GM12878 (cell line): ENCODE data around the gene C16orf90. TPM values are rescaled to one million over a fixed set of nuclear protein-coding genes. Genes with fewer than 3 reads are reported as not detected.

Experiments
- ATAC-seq: fragments of 200-7000 bp; cut with Tn5 transposase; 3 replicates; pipeline ENCODE4 v1.9.1; 2020; ENCODE audit warnings: mild to moderate bottlenecking, moderate library complexity
- BruUV-seq: library from RNA; stranded (reverse); fragments of 400-500 nt; replicated peaks from 2 replicates; lab custom pipeline; 2021; lab: Mats Ljungman, UMichigan
- CTCF ChIA-PET: fragments of 300-600 bp; sonication (Branson Sonifier 250); formaldehyde crosslinking; extraction: SDS; loops from one replicate; lab custom pipeline; 2021; ENCODE audit warnings: inconsistent platforms; lab: Yijun Ruan, JAX
- POLR2A ChIA-PET: fragments of 350-600 bp; formaldehyde crosslinking; extraction: SDS; loops from one replicate; lab custom pipeline; 2021; ENCODE audit warnings: inconsistent platforms; lab: Charles Lee
- RAD21 ChIA-PET: fragments of 300-600 bp; sonication (Branson Sonifier 250); formaldehyde crosslinking; loops from one replicate; lab custom pipeline; 2023; ENCODE audit warnings: antibody characterized with exemption; ENCODE audit not compliant: unreplicated experiment; lab: Charles Lee
- SMC1A ChIA-PET: fragments of 300-600 bp; sonication (Branson Sonifier 250); formaldehyde crosslinking; loops from one replicate; lab custom pipeline; 2023; ENCODE audit not compliant: unreplicated experiment, uncharacterized antibody; lab: Charles Lee
- DNase-seq: peaks from one replicate; pipeline ENCODE4 v3.0.0-alpha.2; 2011; ENCODE audit warnings: low read depth, low spot score
- FAIRE-seq: peaks from 3 replicates; lab custom pipeline; 2011; peaks lifted over from hg19 to GRCh38; lab: Jason Lieb, UNC
- H2AFZ ChIP-seq: 2 replicates; pipeline ENCODE4 v1.6.0; 2011; ENCODE audit warnings: low read depth, low read length, control low read depth; ENCODE audit not compliant: control insufficient read depth
- H3K27ac ChIP-seq: 2 replicates; pipeline ENCODE4 v1.5.1; 2011; ENCODE audit warnings: control low read depth; ENCODE audit not compliant: control insufficient read depth, insufficient read depth
- H3K27me3 ChIP-seq, 2 experiments: replicated peaks in 1 of 2; 2 replicates each; pipeline versions ENCODE4 v1.6.0 to v1.6.1; 2011; ENCODE audit warnings: low read length in 1 of 2; ENCODE audit not compliant: control insufficient read depth in 2 of 2, insufficient read depth in 2 of 2
- H3K36me3 ChIP-seq, 2 experiments: 2 replicates each; pipeline ENCODE4 v1.5.1; 2011; ENCODE audit warnings: low read length in 1 of 2; ENCODE audit not compliant: control insufficient read depth in 2 of 2, insufficient read depth in 2 of 2
- H3K4me1 ChIP-seq: 2 replicates; pipeline ENCODE4 v1.6.1; 2011; ENCODE audit warnings: mild to moderate bottlenecking, low read length, moderate library complexity, mixed read lengths; ENCODE audit not compliant: control insufficient read depth, insufficient read depth
- H3K4me2 ChIP-seq: 2 replicates; pipeline ENCODE4 v1.6.0; 2011; ENCODE audit warnings: control low read depth; ENCODE audit not compliant: control insufficient read depth, insufficient read depth
- H3K4me3 ChIP-seq: fragments of 200-600 bp; sonication (generic); 2 replicates; pipeline ENCODE4 v1.5.1; 2016
- H3K79me2 ChIP-seq: 2 replicates; pipeline ENCODE4 v1.6.0; 2011; ENCODE audit warnings: low read length; ENCODE audit not compliant: control insufficient read depth, insufficient read depth
- H3K9ac ChIP-seq: 2 replicates; pipeline ENCODE4 v1.8.0; 2011; ENCODE audit warnings: low read length, control low read depth, mixed read lengths; ENCODE audit not compliant: control insufficient read depth, insufficient read depth
- H3K9me3 ChIP-seq: replicated peaks from 3 replicates; pipeline ENCODE4 v1.5.1; 2011; ENCODE audit warnings: mild to moderate bottlenecking, low read length; ENCODE audit not compliant: control insufficient read depth, insufficient read depth
- H4K20me1 ChIP-seq: 2 replicates; pipeline ENCODE4 v1.6.0; 2011; ENCODE audit not compliant: control insufficient read depth, insufficient read depth
- ETV6 ChIP-seq, 2 experiments: fragments of 450-650 bp in 1 of 2; IDR thresholded peaks in 1 of 2; conservative IDR thresholded peaks in 1 of 2; 2 replicates each; pipeline ENCODE4 v1.6.1; 2014; ENCODE audit warnings: antibody characterized with exemption in 1 of 2, borderline replicate concordance in 1 of 2, low read depth in 1 of 2, mild to moderate bottlenecking in 1 of 2, moderate library complexity in 1 of 2
- SIX5 ChIP-seq: IDR thresholded peaks from 2 replicates; pipeline ENCODE4 v1.6.1; 2011; ENCODE audit warnings: mild to moderate bottlenecking, low read depth, low read length, moderate library complexity; ENCODE audit not compliant: severe bottlenecking
- WGBS: methylation state at CpG from one replicate; pipeline ENCODE4 v1.1.6; 2016; ENCODE audit warnings: low lambda C conversion rate; ENCODE audit not compliant: insufficient replicate concordance, insufficient coverage; ENCODE audit errors: missing lambda C conversion rate; 5-methylcytosine and 5-hydroxymethylcytosine counted together
- in situ Hi-C: fragments of 300-500 bp; cut with MboI; formaldehyde crosslinking; loops from 9 replicates; pipeline ENCODE4 v1.14.3; 2018; ENCODE audit warnings: mixed read lengths
- intact Hi-C: fragments of 100-400 bp; cut with micrococcal nuclease; formaldehyde crosslinking; loops from one replicate; pipeline ENCODE4 v1.14.2; 2022; ENCODE audit not compliant: unreplicated experiment
- polyA plus RNA-seq, 11 experiments: library from polyadenylated mRNA; depleted of rRNA in 4 of 11; unstranded in 6 of 11; stranded (reverse) in 5 of 11; fragments of >200 nt; fragmentation: Nextera tagmentation in 4 of 11; fragmentation: Illumina TruSeq in 1 of 11; extraction: Ambion mirVana in 4 of 11; extraction: Trizol in 1 of 11; gene quantifications; 1 replicate in 1 of 11; 2 replicates in 10 of 11; pipeline versions ENCODE4 v1.2.1 to v1.2.3, GENCODE V29; 2011 to 2016; ENCODE audit warnings: inconsistent platforms in 2 of 11, missing spikeins in 2 of 11, low read depth in 1 of 11
- total RNA-seq, 4 experiments: library from RNA; depleted of rRNA in 3 of 4; stranded (reverse); fragments of >200 nt in 3 of 4; fragmentation: Illumina TruSeq in 1 of 4; extraction: Trizol in 1 of 4; gene quantifications; 2 replicates each; pipeline versions ENCODE4 v1.2.1 to v1.2.3, GENCODE V29; 2013 to 2021
- TF ChIP-seq, protein P1 (sequence below): fragments of 150-350 bp; IDR thresholded peaks from 2 replicates; pipeline ENCODE4 v1.6.1; 2014; ENCODE audit warnings: mild to moderate bottlenecking, low read depth, low read length
- TF ChIP-seq, protein P2 (sequence below): fragments of 450-650 bp; formaldehyde crosslinking; IDR thresholded peaks from 2 replicates; pipeline ENCODE4 v1.5.0; 2022; ENCODE audit warnings: mild to moderate bottlenecking, missing genetic modification characterization
- TF ChIP-seq, protein P3 (sequence below): fragments of 450-650 bp; IDR thresholded peaks from 2 replicates; pipeline ENCODE4 v1.6.1; 2017; ENCODE audit warnings: antibody characterized with exemption, mild to moderate bottlenecking, moderate library complexity

The C16orf90 gene
- total and polyA plus RNA-seq, 10 of the 15 experiments (the other 5 are each of a cell fraction or from before 2014, with no cell fraction given), result not detected

DNA sequence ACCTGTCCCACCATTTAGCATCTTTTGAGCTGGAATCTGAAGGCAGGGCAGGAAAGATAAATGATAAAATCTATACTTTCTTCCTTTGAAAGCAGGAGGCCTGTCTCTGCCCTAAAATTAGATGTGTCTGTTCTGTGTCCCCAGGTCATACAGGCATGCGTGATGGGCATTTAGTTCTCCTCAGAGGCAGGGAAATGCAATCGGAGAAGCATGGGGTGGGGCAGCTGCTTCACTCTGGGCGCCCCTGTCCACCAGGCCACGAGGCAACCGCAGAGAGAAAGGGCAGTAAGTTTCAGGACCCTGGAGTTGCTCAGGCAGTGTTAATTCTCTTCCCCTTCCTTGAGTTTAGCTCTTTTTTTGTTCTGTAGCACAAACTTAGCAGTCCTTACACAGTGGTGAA, 30.7 kb upstream of the C16orf90 start:
- no peak for DNase-seq
- intact Hi-C loops, result no loop called here
- no peak overlapping the region for H3K27ac ChIP-seq
- RAD21 ChIA-PET, result interaction anchor here (1.5 kb wide), 1 partner anchor 397 kb away, joined by 3 read pairs; no protein-coding TSS in a partner anchor
- CTCF ChIA-PET, result interaction anchor here (0.9 to 1.2 kb wide), 3 partner anchors 12 to 728 kb away, joined by 3 to 4 read pairs (median 3); no protein-coding TSS in a partner anchor
- TF ChIP-seq ETV6 (conservative IDR thresholded peaks at IDR 0.05 in 1 of 2, IDR thresholded peaks at IDR 0.05 in 1 of 2; ENCODE audit: borderline replicate concordance in 1 of 2, low read depth in 1 of 2) (no peak), SIX5 (no peak)
- TF ChIP-seq, protein P1, sequence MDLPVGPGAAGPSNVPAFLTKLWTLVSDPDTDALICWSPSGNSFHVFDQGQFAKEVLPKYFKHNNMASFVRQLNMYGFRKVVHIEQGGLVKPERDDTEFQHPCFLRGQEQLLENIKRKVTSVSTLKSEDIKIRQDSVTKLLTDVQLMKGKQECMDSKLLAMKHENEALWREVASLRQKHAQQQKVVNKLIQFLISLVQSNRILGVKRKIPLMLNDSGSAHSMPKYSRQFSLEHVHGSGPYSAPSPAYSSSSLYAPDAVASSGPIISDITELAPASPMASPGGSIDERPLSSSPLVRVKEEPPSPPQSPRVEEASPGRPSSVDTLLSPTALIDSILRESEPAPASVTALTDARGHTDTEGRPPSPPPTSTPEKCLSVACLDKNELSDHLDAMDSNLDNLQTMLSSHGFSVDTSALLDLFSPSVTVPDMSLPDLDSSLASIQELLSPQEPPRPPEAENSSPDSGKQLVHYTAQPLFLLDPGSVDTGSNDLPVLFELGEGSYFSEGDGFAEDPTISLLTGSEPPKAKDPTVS, result no peak
- no peak for FAIRE-seq
- H4K20me1 ChIP-seq, result no peaks in the 10 kb centered on the region
- no peak overlapping the region for H3K4me3 ChIP-seq
- in situ Hi-C loops, result no loop called here
- 70% methylated on average over 5 of the region's 5 CpGs for WGBS
- BruUV-seq, result no TSS peak
- H3K27me3 ChIP-seq, result no peaks in the 10 kb centered on the region
- no peak overlapping the region for H3K4me2 ChIP-seq
- no peaks in the 10 kb centered on the region for H3K9me3 ChIP-seq
- no peak for ATAC-seq
- no peaks in the 10 kb centered on the region for H3K79me2 ChIP-seq
- POLR2A ChIA-PET, result no interaction called here
- H3K36me3 ChIP-seq, result no peaks in the 10 kb centered on the region
- no peak overlapping the region for H2AFZ ChIP-seq
- no peak overlapping the region for H3K9ac ChIP-seq
- H3K4me1 ChIP-seq, result no peaks in the 10 kb centered on the region
- SMC1A ChIA-PET, result interaction anchor here (0.6 kb wide), 1 partner anchor 350 kb away, joined by 3 read pairs; no protein-coding TSS in a partner anchor

DNA sequence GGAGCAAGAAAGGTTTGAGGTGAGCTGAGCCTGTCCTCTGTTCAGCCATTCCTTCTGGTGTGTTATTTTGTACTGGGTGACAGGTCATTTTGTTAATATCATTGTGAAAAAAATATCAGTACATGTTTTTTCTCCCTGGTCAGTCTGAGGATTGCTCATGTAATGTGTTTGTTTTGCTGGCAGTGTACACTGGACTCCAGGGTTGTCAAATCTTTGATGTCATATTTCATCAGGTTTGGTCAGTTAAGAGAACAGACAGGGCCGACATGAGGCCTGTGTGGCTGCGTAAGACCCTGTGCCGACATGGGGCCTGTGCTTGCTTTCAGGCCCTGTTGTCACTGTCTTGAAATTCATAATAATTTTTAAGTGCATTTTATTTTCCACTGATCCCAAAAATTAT, 28.0 kb upstream of the C16orf90 start:
- ChIA-PET RAD21 (no interaction called here), CTCF (interaction anchor here (0.6 to 1.0 kb wide), 2 partner anchors 103 to 240 kb away, joined by 3 read pairs; no protein-coding TSS in a partner anchor), POLR2A (no interaction called here), SMC1A (interaction anchor here (0.6 to 2.1 kb wide), 2 partner anchors 13 to 113 kb away, joined by 3 to 7 read pairs; no protein-coding TSS in a partner anchor)
- intact Hi-C loops, result no loop called here
- BruUV-seq, result no TSS peak
- ATAC-seq (no peak), DNase-seq (no peak), FAIRE-seq (no peak)
- Histone ChIP-seq H4K20me1 (no peaks in the 10 kb centered on the region), H3K36me3 (no peaks in the 10 kb centered on the region), H3K4me2 (no peak overlapping the region), H3K4me1 (no peaks in the 10 kb centered on the region), H3K9ac (no peak overlapping the region), H3K27ac (no peak overlapping the region), H2AFZ (no peak overlapping the region), H3K27me3 (no peaks in the 10 kb centered on the region), H3K9me3 (no peaks in the 10 kb centered on the region), H3K4me3 (no peak overlapping the region), H3K79me2 (no peaks in the 10 kb centered on the region)
- in situ Hi-C loops, result no loop called here
- 94% methylated on average over 3 of the region's 3 CpGs for WGBS
- TF ChIP-seq, protein P2, sequence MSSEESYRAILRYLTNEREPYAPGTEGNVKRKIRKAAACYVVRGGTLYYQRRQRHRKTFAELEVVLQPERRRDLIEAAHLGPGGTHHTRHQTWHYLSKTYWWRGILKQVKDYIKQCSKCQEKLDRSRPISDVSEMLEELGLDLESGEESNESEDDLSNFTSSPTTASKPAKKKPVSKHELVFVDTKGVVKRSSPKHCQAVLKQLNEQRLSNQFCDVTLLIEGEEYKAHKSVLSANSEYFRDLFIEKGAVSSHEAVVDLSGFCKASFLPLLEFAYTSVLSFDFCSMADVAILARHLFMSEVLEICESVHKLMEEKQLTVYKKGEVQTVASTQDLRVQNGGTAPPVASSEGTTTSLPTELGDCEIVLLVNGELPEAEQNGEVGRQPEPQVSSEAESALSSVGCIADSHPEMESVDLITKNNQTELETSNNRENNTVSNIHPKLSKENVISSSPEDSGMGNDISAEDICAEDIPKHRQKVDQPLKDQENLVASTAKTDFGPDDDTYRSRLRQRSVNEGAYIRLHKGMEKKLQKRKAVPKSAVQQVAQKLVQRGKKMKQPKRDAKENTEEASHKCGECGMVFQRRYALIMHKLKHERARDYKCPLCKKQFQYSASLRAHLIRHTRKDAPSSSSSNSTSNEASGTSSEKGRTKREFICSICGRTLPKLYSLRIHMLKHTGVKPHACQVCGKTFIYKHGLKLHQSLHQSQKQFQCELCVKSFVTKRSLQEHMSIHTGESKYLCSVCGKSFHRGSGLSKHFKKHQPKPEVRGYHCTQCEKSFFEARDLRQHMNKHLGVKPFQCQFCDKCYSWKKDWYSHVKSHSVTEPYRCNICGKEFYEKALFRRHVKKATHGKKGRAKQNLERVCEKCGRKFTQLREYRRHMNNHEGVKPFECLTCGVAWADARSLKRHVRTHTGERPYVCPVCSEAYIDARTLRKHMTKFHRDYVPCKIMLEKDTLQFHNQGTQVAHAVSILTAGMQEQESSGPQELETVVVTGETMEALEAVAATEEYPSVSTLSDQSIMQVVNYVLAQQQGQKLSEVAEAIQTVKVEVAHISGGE (CRISPR knock-in tag), result no peak
- TF ChIP-seq, protein P3, sequence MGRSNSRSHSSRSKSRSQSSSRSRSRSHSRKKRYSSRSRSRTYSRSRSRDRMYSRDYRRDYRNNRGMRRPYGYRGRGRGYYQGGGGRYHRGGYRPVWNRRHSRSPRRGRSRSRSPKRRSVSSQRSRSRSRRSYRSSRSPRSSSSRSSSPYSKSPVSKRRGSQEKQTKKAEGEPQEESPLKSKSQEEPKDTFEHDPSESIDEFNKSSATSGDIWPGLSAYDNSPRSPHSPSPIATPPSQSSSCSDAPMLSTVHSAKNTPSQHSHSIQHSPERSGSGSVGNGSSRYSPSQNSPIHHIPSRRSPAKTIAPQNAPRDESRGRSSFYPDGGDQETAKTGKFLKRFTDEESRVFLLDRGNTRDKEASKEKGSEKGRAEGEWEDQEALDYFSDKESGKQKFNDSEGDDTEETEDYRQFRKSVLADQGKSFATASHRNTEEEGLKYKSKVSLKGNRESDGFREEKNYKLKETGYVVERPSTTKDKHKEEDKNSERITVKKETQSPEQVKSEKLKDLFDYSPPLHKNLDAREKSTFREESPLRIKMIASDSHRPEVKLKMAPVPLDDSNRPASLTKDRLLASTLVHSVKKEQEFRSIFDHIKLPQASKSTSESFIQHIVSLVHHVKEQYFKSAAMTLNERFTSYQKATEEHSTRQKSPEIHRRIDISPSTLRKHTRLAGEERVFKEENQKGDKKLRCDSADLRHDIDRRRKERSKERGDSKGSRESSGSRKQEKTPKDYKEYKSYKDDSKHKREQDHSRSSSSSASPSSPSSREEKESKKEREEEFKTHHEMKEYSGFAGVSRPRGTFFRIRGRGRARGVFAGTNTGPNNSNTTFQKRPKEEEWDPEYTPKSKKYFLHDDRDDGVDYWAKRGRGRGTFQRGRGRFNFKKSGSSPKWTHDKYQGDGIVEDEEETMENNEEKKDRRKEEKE, result no peak
